Measurements from ENCODE around the gene CAB39. TPM values are rescaled to one million over a fixed set of nuclear protein-coding genes. Genes with fewer than 3 reads are reported as not detected.
A peak's percentile ranks its signal among the peaks of the same experiment; 100 is the strongest.

CAB39 gene
- total RNA-seq, 1 donor from 2014 or later: 66.6 TPM

DNA sequence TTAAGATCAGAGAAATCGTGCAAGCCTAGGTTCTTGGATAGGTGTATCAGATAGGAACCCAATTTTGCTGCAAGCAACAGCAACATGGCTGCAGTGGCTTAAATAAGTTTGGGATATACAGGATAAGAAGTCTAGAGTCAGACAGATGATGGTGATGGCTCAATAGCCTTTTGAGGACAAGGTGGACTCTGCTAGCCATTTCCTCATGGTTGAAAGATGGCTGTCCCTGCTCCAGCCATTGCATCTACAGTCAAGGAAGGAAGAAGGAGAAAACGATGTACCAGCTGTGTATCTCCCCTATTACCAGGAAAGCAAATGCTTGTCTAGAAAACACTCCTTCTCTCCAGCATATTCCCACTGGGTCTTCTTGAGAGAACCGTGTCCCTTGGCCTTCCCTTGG is 30.1 kb upstream of the CAB39 start:
- Histone ChIP-seq H3K4me2 (ENCODE audit: low read length) (no peak overlapping the region), H3K4me3 (ENCODE audit: insufficient read depth, low read depth, low read length) (no peak overlapping the region), H4K20me1 (ENCODE audit: insufficient read depth, low read length) (no peaks in the 10 kb centered on the region), H3K36me3 (ENCODE audit: insufficient read depth, low read length) (no peaks in the 10 kb centered on the region), H3K27ac (ENCODE audit: low read depth, low read length) (no peak overlapping the region), H3K9me3 (ENCODE audit: insufficient read depth, low read depth, low read length) (no peaks in the 10 kb centered on the region), H3K27me3 (ENCODE audit: insufficient read depth, low read length) (no peaks in the 10 kb centered on the region), H2AFZ (ENCODE audit: low read depth, low read length) (no peak overlapping the region), H3K4me1 (ENCODE audit: insufficient read depth, low read length) (peaks cover 34% of the 10 kb centered on the region), H3K9ac (ENCODE audit: low read length) (no peak overlapping the region), H3K79me2 (ENCODE audit: insufficient read depth, low read length) (no peaks in the 10 kb centered on the region)
- Mint-ChIP-seq H3K9me3 (ENCODE audit: unreplicated experiment) (peaks cover 8% of the 10 kb centered on the region), H3K27ac (ENCODE audit: unreplicated experiment) (no peak overlapping the region), H3K4me3 (ENCODE audit: unreplicated experiment) (no peak overlapping the region), H3K36me3 (ENCODE audit: low read depth, unreplicated experiment) (peaks cover 3% of the 10 kb centered on the region), H3K27me3 (ENCODE audit: low read depth, unreplicated experiment) (peaks cover 6% of the 10 kb centered on the region), H3K4me1 (ENCODE audit: low read depth, unreplicated experiment) (peaks cover 20% of the 10 kb centered on the region)
- DNase-seq (ENCODE audit: low read depth) (no peak), FAIRE-seq (no peak)
- TF ChIP-seq, protein P1, sequence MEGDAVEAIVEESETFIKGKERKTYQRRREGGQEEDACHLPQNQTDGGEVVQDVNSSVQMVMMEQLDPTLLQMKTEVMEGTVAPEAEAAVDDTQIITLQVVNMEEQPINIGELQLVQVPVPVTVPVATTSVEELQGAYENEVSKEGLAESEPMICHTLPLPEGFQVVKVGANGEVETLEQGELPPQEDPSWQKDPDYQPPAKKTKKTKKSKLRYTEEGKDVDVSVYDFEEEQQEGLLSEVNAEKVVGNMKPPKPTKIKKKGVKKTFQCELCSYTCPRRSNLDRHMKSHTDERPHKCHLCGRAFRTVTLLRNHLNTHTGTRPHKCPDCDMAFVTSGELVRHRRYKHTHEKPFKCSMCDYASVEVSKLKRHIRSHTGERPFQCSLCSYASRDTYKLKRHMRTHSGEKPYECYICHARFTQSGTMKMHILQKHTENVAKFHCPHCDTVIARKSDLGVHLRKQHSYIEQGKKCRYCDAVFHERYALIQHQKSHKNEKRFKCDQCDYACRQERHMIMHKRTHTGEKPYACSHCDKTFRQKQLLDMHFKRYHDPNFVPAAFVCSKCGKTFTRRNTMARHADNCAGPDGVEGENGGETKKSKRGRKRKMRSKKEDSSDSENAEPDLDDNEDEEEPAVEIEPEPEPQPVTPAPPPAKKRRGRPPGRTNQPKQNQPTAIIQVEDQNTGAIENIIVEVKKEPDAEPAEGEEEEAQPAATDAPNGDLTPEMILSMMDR (IDR thresholded peaks at IDR 0.05; ENCODE audit: insufficient read depth, low read depth, low read length): no peak
- TF ChIP-seq EZH2 (IDR thresholded peaks at IDR 0.05; ENCODE audit: insufficient read depth, low read length): no peak

DNA sequence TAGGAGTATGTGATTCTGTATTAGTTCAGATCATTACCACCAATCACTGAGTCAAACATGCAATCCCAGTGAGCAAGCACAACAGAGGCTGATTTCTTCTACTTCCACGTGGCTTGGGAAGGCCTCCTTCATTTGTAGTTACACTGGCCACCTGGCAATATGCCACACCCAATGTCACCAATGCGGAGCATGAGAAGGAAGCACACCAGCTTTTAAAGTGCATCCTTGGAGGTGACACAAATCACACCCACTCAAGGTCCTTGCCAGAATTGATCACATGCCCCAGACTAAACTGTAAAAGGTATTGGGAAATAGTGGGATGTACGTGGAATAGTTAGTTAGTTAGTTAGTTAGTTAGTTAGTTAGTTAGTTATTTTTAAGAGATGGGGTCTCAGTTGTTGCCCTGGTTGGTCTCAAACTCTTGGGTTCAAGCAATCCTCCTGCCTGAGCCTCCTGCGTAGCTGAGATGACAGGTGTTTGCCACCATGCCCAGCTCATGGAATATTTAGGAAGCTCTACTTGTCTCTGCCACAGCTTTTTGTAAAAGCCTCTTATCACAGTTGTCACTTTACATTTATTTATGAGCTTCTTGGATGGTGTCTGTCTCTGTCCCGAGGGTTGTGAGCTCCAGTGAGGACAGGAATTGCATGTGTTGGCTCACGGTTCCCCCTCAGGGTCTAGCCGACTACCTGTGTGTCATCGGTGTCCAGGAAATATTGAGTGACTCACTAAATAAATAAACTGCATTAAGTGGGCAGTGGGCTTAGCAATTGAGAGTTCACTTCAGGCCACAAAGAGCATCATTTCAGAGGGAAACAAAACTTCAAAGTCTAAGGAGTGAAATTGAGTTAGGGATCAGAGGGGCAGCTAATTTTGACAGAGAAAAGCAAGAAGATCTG is 28.1 kb upstream of the CAB39 start:
- peak overlapping the region; percentile 3 for H3K27ac Mint-ChIP-seq (ENCODE audit: unreplicated experiment)
- Histone ChIP-seq H3K27me3 (ENCODE audit: insufficient read depth, low read length) (no peaks in the 10 kb centered on the region), H4K20me1 (ENCODE audit: insufficient read depth, low read length) (no peaks in the 10 kb centered on the region), H3K4me2 (ENCODE audit: low read length) (peak overlapping the region; percentile 50), H3K4me1 (ENCODE audit: insufficient read depth, low read length) (peaks cover 39% of the 10 kb centered on the region), H2AFZ (ENCODE audit: low read depth, low read length) (no peak overlapping the region), H3K4me3 (ENCODE audit: insufficient read depth, low read depth, low read length) (no peak overlapping the region), H3K36me3 (ENCODE audit: insufficient read depth, low read length) (no peaks in the 10 kb centered on the region), H3K27ac (ENCODE audit: low read depth, low read length) (peak overlapping the region; percentile 56), H3K79me2 (ENCODE audit: insufficient read depth, low read length) (no peaks in the 10 kb centered on the region), H3K9ac (ENCODE audit: low read length) (peak overlapping the region; percentile 53), H3K9me3 (ENCODE audit: insufficient read depth, low read depth, low read length) (no peaks in the 10 kb centered on the region)
- DNase-seq (ENCODE audit: low read depth) (peak; percentile 80), FAIRE-seq (no peak)
- peaks cover 6% of the 10 kb centered on the region for H3K27me3 Mint-ChIP-seq (ENCODE audit: low read depth, unreplicated experiment)
- TF ChIP-seq EZH2 (IDR thresholded peaks at IDR 0.05; ENCODE audit: insufficient read depth, low read length): no peak
- TF ChIP-seq, protein P1 (IDR thresholded peaks at IDR 0.05; ENCODE audit: insufficient read depth, low read depth, low read length): no peak
- H3K36me3 Mint-ChIP-seq (ENCODE audit: low read depth, unreplicated experiment): peaks cover 3% of the 10 kb centered on the region
- peaks cover 28% of the 10 kb centered on the region for H3K4me1 Mint-ChIP-seq (ENCODE audit: low read depth, unreplicated experiment)
- no peak overlapping the region for H3K4me3 Mint-ChIP-seq (ENCODE audit: unreplicated experiment)
- H3K9me3 Mint-ChIP-seq (ENCODE audit: unreplicated experiment): peaks cover 5% of the 10 kb centered on the region

DNA sequence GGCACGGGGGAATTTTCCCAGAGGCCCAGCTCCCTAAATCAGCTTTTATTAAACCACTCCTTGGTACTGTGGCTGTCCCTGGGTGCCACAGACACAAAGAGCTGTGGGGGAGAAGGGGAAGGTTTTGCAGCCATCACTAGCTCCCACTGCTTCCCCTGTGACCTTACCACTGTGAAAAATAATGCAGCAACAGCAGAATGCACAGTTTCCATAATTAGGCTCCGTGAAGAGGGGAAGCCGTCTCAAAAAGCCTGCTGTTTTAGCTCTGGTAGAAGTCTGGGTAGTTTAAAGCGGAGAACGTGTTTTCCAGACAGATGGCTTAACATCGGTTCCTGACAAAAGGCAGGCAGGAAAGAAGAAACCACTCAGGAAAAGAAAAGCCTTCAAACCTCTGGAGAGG is 27.5 kb upstream of the CAB39 start:
- Histone ChIP-seq H3K9ac (ENCODE audit: low read length) (peak overlapping the region; percentile 53), H3K4me1 (ENCODE audit: insufficient read depth, low read length) (peaks cover 41% of the 10 kb centered on the region), H3K79me2 (ENCODE audit: insufficient read depth, low read length) (no peaks in the 10 kb centered on the region), H3K4me3 (ENCODE audit: insufficient read depth, low read depth, low read length) (no peak overlapping the region), H3K27me3 (ENCODE audit: insufficient read depth, low read length) (no peaks in the 10 kb centered on the region), H3K36me3 (ENCODE audit: insufficient read depth, low read length) (no peaks in the 10 kb centered on the region), H2AFZ (ENCODE audit: low read depth, low read length) (peak overlapping the region; percentile 29), H4K20me1 (ENCODE audit: insufficient read depth, low read length) (no peaks in the 10 kb centered on the region), H3K9me3 (ENCODE audit: insufficient read depth, low read depth, low read length) (no peaks in the 10 kb centered on the region), H3K27ac (ENCODE audit: low read depth, low read length) (peak overlapping the region; percentile 49), H3K4me2 (ENCODE audit: low read length) (peak overlapping the region; percentile 50)
- H3K36me3 Mint-ChIP-seq (ENCODE audit: low read depth, unreplicated experiment): peaks cover 3% of the 10 kb centered on the region
- peaks cover 32% of the 10 kb centered on the region for H3K4me1 Mint-ChIP-seq (ENCODE audit: low read depth, unreplicated experiment)
- H3K27me3 Mint-ChIP-seq (ENCODE audit: low read depth, unreplicated experiment): peaks cover 6% of the 10 kb centered on the region
- H3K4me3 Mint-ChIP-seq (ENCODE audit: unreplicated experiment): no peak overlapping the region
- peaks cover 5% of the 10 kb centered on the region for H3K9me3 Mint-ChIP-seq (ENCODE audit: unreplicated experiment)
- no peak for FAIRE-seq
- H3K27ac Mint-ChIP-seq (ENCODE audit: unreplicated experiment): peak overlapping the region; percentile 3
- DNase-seq (ENCODE audit: low read depth): no peak
- TF ChIP-seq, protein P1 (IDR thresholded peaks at IDR 0.05; ENCODE audit: insufficient read depth, low read depth, low read length): no peak
- TF ChIP-seq EZH2 (IDR thresholded peaks at IDR 0.05; ENCODE audit: insufficient read depth, low read length): no peak
